Stimulated activated CD4-positive, alpha-beta T cell treated with anti-CD3 and anti-CD28 coated beads, TNF-alpha, amount 100 ng/mL, for 1 hour (primary cell): ENCODE results near the gene MTLN.
"Not testable (repeated sequence)": the region's sequence is repeated elsewhere in the genome, so short reads cannot be mapped to it uniquely, and the experiment has no call there.

ENCODE experiments used
- DNase-seq, 3 donors: peaks; one replicate each; pipeline ENCODE4 v3.0.0-alpha.2; 2020; ENCODE audit warnings: low read depth in 3 of 3, low spot score in 1 of 3

MTLN gene

DNA sequence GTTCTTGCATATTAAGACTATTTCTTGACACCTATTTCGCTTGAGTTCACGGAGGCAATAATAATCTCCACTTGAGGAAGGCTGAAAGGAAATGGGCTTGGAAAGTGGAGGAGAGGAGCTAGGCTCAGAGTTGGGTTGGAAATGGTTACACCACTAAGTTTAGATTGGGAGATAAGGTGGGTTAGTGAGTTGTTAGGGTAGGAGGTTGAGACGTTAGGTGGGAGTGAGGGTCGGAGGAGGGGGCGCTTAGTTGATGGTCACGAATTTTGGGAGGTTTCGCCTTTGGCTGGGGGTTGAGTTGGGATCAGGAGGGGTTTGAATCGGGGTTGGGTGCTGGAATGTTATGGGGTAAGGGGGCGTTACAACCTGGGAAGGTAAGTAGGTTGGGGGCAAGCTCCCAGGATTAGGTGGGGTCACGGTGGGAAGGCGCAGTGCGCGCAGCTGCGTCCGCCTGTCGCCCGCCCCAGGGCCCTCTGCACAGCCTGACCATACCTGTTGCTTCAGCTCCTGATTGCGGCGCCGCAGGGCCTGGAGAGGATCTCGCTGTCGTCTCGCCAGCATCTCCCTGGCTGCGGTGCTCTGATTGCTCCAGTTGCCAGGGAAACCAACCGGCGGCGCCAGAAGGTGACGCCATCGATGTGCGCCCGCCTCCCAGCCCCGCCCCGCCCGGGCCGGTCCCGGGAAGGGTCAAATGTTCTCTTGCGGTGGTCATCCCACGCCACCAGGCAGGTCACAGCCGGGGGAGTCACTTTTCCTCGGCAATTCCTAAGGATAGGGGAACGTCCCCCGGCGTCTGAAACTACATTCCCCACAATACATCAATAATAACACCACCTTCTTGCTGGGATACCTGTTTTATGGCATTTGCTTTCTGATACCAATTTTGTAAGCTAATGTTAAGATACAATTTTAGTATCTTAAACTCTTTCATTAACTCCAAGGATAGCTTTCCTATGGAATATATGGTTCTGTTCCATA lies 7.7 kb downstream of the MTLN start, which contains the start of gene NPHP1:
NPHP1 (minus strand) TSS at position 606 of the 978 bp plus-strand sequence; CDS start at position 561, 45 bp downstream.
- peak; percentile 43 to 79 (median 61) for DNase-seq

DNA sequence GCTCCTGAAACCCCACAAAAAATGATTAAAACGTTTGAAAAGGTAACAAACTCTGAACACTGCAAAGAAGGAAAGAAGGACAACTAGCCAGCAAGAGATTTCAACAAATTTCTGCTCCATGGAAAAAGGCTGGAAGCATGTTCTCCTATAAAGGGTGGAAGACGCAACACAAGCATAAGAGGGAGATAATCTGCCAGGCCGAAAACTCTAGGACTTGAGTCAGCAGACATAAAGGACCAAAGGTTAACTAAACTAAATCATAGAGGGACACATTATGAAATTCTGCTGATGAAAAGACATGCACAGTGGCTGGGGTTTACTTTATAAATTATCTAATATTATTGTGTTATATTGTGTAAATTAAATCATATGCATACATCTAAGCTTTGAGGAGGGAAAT lies 14.3 kb downstream of the MTLN start:
- no peak for DNase-seq

DNA sequence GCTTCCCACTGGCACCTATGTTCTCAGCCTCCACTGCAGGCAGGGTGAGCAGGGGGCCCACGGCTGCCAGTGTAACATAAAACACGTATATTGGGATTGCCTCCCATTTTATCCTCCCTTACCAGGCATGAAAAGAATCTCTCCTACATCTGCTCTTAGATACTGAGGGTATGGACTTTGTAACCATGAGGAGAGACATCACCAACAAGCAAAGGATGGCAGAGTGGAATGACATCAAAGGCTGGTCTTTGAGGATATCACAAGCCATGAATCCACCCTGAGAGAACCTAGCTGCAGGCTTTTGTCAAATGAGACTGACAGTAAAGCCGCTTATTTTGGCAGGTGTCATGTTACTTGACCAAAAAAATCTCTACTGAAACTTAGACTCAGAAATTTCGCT lies 14.9 kb downstream of the MTLN start:
- no peak for DNase-seq

DNA sequence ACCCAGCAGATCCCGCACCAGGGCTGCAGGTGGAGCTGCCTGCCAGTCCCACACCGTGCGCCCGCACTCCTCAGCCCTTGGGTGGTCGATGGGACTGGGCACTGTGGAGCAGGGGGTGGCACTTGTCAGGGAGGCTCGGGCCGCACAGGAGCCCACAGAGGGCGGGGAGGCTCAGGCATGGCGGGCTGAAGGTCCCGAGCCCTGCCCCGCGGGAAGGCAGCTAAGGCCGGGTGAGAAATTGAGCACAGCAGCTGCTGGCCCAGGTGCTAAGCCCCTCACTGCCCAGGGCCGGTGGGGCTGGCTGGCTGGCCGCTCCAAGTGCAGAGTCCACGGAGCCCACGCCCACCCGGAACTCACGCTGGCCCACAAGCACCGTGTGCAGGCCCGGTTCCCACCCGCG lies 22.2 kb downstream of the MTLN start:
- not testable (repeated sequence) for DNase-seq

DNA sequence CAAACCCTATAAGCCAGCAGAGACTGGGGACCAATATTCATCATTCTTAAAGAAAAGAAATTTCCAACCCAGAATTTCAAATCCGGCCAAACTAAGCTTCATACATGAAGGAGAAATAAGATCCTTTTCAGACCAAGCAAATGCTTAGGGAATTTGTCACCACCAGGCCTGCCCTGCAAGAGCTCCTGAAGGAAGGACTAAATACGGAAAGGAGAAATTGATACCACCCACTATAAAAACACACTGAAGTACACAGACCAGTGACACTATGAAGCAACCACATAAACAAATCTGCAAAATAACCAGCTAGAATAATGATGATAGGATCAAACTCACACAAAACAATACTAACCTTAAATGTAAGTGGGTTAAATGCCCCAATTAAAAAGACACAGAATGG lies 29.9 kb downstream of the MTLN start:
- no peak for DNase-seq

DNA sequence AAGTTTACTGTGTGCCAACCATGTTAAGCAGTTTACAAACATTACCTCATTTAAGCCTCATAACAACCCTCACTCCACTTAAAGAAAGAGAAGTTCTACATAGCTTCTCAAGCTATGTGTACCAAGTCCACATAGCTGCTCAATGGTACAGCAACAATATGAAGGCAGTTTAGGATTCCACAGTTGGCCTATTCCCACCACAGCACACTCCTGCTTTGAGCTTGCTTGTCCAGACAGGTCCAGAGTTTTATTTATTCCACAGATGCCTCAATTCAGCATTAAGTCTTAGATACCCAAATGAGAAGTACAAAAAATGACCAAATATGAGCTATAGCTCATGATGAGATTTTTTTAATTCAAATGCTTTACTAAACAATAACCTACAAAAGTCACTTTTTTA lies 32.3 kb downstream of the MTLN start:
- no peak for DNase-seq

DNA sequence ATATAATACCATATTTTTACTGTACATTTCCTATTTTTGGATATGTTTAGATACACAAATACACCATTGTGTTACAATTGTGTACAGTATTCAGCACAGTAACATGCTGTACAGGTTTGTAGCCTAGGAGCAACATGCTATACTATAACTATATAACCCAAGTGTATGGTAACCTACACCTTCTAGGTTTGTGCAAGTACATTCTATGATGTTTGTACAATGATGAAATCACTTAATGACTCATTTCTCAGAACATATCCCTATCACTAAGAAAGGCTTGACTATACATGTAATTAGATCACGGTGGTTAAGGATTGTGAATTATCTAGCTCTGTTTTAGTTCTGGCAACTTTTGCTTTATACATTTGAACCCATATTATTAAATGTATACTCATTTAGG lies 38.8 kb downstream of the MTLN start:
- DNase-seq: no peak

DNA sequence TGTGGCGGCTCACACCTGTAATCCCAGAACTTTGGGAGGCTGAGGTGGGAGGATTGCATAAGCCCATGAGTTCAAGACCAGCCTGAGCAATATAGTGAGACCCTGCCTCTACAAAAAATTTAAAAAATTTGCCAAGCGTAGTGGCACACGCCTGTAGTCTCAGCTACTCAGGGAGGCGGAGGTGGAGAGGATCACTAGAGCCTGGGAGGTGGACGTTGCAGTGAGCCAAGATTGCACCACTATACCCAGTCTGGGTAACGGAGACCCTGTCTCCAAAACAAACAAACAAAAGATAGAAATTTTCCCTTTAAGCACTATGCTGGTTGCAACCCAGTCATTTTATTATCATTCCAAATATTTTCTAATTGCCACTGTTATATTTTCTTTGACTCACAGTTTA lies 39.8 kb downstream of the MTLN start:
- no peak for DNase-seq

DNA sequence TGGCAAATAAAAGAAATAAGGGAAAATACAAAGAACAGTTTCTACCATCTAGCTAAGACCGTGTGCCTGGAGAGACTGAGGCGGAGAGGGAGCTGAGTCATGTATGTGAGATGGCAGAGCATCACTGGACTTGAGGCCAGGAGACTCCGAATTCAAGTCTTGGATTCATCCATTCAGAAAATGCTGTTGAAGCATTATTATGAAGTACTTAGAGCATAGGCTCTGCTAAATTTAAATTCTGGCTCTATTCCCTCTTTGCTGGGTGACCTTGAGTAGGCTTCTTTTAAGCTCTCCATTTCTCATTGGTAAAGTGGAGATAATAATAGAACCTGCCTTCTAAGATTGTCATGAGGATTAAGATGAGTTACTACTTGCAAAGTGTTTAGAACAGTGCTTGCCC lies 42.2 kb downstream of the MTLN start:
- no peak for DNase-seq

DNA sequence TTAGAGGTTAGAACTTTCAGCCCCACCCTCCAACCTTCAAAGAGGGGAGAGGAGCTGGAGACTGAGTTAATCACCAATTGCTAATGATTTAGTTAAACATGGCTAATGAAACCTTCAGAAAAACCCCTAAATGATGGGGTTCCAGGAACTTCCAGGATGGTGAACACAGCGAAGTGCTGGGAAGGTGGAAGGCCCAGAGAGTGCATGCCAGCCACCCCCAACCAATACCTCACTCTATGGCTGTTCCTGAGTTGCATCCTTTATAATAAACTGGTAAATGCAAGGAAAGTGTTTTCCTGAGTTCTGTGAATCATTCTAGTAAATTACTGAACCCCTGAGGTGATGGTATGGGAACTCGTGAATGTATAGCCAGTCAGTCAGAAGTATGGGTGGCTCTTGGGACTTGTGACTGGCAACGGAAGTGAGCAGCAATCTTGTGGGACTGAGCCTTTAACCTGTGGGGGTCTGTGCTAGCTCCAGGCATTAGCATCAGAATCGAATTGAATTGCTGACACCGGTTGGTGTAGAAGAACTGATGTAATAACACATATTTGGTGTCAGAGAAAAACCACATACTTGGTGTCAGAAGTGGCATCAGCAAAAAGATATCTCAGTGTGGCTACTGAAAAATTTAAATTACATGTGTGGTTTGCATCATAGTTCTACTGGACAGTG lies 44.9 kb downstream of the MTLN start:
- no peak for DNase-seq

DNA sequence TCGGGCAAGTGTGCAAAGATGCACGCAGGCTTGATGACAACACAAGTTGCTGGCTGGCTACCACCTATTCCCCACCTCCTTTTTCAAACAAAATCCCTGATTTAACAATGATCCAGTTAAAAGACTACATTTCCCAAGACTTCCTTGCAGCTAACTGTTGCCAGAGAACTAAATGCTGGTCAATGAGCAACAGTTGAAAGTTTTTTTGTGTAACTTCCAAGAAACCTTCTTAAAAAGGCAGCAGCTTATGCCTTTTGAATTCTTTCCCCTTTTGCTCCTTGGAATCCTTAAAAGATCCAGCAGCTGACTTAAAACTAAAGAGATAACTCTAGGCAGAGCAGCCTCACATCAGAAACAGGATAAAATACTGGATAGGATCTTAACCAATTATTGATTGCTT lies 46.1 kb downstream of the MTLN start:
- no peak for DNase-seq
